Neural progenitor cell (in vitro differentiated cells): ENCODE measurements around the gene MUC5AC.

Experiments
- CTCF ChIP-seq: fragments of 200-600 bp; sonication (generic); IDR thresholded peaks from 2 replicates; pipeline ENCODE4 v1.5.1; 2017; ENCODE audit warnings: antibody characterized with exemption, mild to moderate bottlenecking
- EZH2phosphoT487 ChIP-seq: fragments of 200-600 bp; sonication (generic); IDR thresholded peaks from 2 replicates; pipeline ENCODE4 v1.6.1; 2017; ENCODE audit warnings: antibody characterized with exemption

GRCh38 chr11:1147792-1148191 lies 10.0 kb upstream of the MUC5AC start:
- TF ChIP-seq CTCF (no peak), EZH2phosphoT487 (no peak)
